GM13976 (cell line): Measurements from ENCODE around the gene DENND4C.
"Not testable (repeated sequence)": the region's sequence is repeated elsewhere in the genome, so short reads cannot be mapped to it uniquely, and the experiment has no call there.

Experiments used
- DNase-seq: peaks from one replicate; pipeline ENCODE4 v3.0.0; 2012; ENCODE audit warnings: low spot score
- CTCF ChIP-seq: IDR thresholded peaks from 2 replicates; pipeline ENCODE4 v1.5.1; 2012; ENCODE audit warnings: borderline replicate concordance, mild to moderate bottlenecking; ENCODE audit not compliant: insufficient read depth; ENCODE audit errors: extremely low read depth, missing control alignments, control extremely low read depth
- in situ Hi-C: fragments of 300-500 bp; cut with MboI; formaldehyde crosslinking; loops from one replicate; pipeline ENCODE4 v1.12.0; 2022; ENCODE audit warnings: low sequenced_read_pairs, mixed read lengths, inconsistent platforms; ENCODE audit not compliant: unreplicated experiment

The DENND4C gene

GRCh38 chr9:19246891-19247290, 16.4 kb downstream of the DENND4C start:
- no peak for DNase-seq
- in situ Hi-C loops = no loop called here
- TF ChIP-seq CTCF = no peak

GRCh38 chr9:19247420-19247819, 16.9 kb downstream of the DENND4C start:
- TF ChIP-seq CTCF = no peak
- no peak for DNase-seq
- in situ Hi-C loops = no loop called here

GRCh38 chr9:19250346-19250745, 19.9 kb downstream of the DENND4C start:
- DNase-seq, in situ Hi-C loops: not testable (repeated sequence)

- in situ Hi-C loops, DNase-seq: not testable (repeated sequence)
Observed at GRCh38 chr9:19251203-19251602, 20.7 kb downstream of the DENND4C start.

GRCh38 chr9:19251622-19252021, 21.1 kb downstream of the DENND4C start:
- DNase-seq, in situ Hi-C loops: not testable (repeated sequence)

- TF ChIP-seq CTCF = no peak
- DNase-seq = no peak
- in situ Hi-C loops = no loop called here
Observed at GRCh38 chr9:19252174-19252884, 21.8 kb downstream of the DENND4C start.

GRCh38 chr9:19252885-19253219, 22.4 kb downstream of the DENND4C start:
- in situ Hi-C loops = no loop called here
- no peak for TF ChIP-seq CTCF
- DNase-seq = no peak

- TF ChIP-seq CTCF = no peak
- DNase-seq = no peak
- in situ Hi-C loops = no loop called here
Observed at GRCh38 chr9:19255112-19255511, 24.6 kb downstream of the DENND4C start.

GRCh38 chr9:19255821-19256220, 25.3 kb downstream of the DENND4C start:
- no peak for DNase-seq
- TF ChIP-seq CTCF = no peak
- in situ Hi-C loops = no loop called here

- DNase-seq, in situ Hi-C loops: not testable (repeated sequence)
Observed at GRCh38 chr9:19259665-19260255, 29.3 kb downstream of the DENND4C start.

- in situ Hi-C loops, DNase-seq: not testable (repeated sequence)
Observed at GRCh38 chr9:19265602-19266001, 35.1 kb downstream of the DENND4C start.

GRCh38 chr9:19266778-19267384, 36.4 kb downstream of the DENND4C start:
- DNase-seq, in situ Hi-C loops: not testable (repeated sequence)
